HEK293T (cell line): ENCODE measurements around the gene DNAJC16.

ENCODE experiments used
- BHLHE40 ChIP-seq: fragments of 450-650 bp; IDR thresholded peaks from 2 replicates; pipeline ENCODE4 v1.6.1; 2016; ENCODE audit warnings: mild to moderate bottlenecking, moderate library complexity, borderline replicate concordance
- ELF4 ChIP-seq: fragments of 450-650 bp; IDR thresholded peaks from 2 replicates; pipeline ENCODE4 v1.6.1; 2017; ENCODE audit warnings: antibody characterized with exemption
- HDGF ChIP-seq: fragments of 450-650 bp; IDR thresholded peaks from 2 replicates; pipeline ENCODE4 v1.6.1; 2017; ENCODE audit warnings: antibody characterized with exemption, borderline replicate concordance
- SP1 ChIP-seq: fragments of 450-650 bp; IDR thresholded peaks from 2 replicates; pipeline ENCODE4 v1.6.1; 2017
- SUZ12 ChIP-seq: fragments of 450-650 bp; IDR thresholded peaks from 2 replicates; pipeline ENCODE4 v1.6.1; 2016; ENCODE audit warnings: mild to moderate bottlenecking
- TARDBP ChIP-seq: fragments of 450-650 bp; IDR thresholded peaks from 2 replicates; pipeline ENCODE4 v1.6.1; 2016

DNA sequence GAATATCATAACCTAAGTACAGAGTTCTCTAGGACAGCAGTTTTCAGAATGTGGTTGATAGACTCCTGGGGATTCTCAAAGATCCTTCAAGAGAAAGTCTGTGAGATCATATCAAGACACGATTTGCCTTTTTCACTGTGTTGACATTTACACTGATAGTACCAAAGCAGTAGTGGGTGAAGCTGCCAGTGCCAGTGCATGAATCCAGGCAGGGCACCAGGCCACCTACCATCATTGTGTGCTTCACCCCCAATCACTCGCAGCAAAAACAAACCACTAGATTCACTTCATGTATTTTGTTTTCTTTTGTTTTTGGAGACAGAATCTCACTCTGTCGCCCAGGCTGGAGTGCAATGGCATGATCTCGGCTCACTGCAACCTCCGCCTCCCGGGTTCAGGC, 23.9 kb downstream of the DNAJC16 start:
- TF ChIP-seq HDGF (no peak), TARDBP (no peak), BHLHE40 (no peak), SUZ12 (no peak), ELF4 (no peak), SP1 (no peak)
